Muscle of arm (tissue), 12 donors: ENCODE results near the gene MIGA1. TPM values are rescaled to one million over a fixed set of nuclear protein-coding genes. Genes with fewer than 3 reads are reported as not detected.
"Not testable (repeated sequence)": the region's sequence is repeated elsewhere in the genome, so short reads cannot be mapped to it uniquely, and the experiment has no call there.

Experiments used
- DNase-seq: peaks from one replicate; pipeline ENCODE4 v3.0.0-alpha.2; 2013
- polyA plus RNA-seq, 12 donors: library from polyadenylated mRNA; unstranded; fragments of 120-200 nt; gene quantifications; one replicate each; pipeline ENCODE4 v1.2.1, GENCODE V29; 2013; ENCODE audit not compliant: insufficient read length in 12 of 12

MIGA1 gene
- polyA plus RNA-seq, 12 donors = 9.6 to 86.4 (median 12.9) TPM

DNA sequence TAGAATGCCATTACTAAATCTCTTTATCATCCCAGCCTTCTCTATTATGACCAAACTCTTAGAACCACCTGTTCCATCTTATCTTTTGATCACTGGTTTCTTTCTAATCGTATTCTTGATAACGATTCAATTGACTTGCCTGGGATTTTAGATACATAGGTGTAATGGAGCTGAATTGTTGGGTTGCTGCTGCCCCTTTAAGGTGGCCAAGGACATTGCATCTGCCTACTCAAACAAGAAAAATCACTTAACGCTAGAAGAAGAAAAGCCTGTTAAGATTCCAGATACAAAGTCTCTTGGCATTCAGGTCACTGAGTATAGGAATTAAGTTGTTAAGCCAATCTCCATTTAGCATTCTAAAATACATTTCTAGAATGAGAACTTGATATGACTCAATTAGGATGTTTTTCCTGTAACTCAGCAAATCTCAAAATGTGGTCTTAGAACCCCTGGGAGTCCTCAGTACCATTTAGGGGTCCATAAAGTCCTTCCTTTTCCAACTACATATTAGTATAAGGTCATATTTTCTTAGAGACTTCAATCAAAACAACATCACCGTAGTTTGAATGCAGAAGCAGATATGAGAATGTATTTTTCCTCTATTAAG is 121.3 kb downstream of the MIGA1 start:
- peak; percentile 53 for DNase-seq

DNA sequence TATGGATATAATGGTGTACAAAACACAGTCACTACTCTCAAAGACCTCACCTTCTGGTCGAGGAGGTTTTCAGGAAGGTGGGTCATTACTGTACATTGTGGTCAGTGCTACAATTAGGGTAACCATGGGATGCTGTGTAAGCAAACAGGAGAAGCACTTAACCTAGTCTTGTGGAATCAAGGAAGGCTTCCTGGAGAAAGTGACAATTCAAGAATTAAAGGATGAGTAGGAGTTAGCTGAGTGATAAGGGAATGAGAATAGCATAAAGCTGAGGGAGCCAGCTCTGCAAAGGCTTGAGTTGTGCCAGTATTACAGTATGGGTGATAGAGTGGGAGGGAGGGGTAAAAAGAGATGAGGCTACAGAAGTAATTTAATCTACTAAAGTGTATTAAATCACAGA is 126.2 kb downstream of the MIGA1 start:
- no peak for DNase-seq

DNA sequence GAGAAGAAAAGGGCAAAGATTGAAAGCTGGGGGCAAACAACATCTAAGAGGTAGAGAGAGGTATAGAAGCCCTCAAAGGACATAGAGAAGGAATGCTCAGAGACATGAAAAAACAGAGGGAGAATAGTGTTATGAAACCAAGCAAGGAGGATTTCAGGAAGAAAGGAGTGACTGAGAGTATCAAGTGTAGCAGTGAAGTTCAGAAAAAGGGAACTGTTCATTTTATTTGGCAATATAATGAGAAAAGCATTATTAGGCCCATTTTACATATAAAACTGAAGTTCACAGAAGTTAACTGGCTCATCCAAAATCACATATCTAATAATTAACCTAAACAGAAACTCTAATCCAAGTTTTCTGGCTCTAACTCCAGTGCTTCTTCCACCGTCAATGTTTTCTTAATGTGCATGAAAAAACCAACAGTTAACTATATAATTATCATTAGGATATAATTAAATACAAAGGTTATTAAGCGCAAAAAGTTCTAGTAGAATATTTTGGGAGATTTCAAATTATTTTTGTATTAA is 126.6 kb downstream of the MIGA1 start:
- DNase-seq = no peak

DNA sequence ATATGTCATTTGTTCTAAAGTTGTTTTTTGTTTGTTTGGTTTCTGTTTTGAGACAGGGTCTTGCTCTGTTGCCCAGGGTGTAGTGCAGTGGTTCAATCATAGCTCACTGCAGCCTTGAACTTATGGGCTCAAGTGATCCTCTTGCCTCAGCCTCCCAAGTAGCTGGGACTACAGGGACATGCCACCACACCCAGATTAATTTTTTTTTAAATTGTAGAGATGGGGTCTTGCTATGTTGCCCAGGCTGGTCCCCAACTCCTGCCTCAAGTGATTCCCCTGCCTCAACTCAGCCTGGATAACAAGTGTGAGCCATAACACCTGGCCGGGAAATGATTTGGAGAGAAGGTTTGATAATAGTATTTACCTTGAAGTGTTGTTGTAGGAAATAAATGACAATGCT is 127.2 kb downstream of the MIGA1 start:
- no peak for DNase-seq

DNA sequence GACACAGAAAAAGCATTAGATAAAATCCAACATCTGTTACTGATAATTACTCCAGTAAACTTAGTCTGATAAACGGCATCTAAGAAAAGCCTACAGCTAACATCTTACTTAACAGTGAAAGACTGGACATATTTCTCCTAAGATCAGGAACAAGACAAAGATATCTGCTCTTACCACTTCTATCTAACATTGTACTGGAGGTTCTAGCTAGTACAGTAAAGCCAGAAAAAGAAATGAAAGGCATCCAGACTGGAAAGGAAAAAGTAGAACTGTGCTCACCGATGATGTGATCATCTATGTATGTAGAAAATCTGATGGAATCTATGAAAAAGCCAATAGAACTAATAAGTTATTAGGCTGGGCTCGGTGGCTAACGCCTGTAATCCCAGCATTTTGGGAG is 130.7 kb downstream of the MIGA1 start:
- no peak for DNase-seq

DNA sequence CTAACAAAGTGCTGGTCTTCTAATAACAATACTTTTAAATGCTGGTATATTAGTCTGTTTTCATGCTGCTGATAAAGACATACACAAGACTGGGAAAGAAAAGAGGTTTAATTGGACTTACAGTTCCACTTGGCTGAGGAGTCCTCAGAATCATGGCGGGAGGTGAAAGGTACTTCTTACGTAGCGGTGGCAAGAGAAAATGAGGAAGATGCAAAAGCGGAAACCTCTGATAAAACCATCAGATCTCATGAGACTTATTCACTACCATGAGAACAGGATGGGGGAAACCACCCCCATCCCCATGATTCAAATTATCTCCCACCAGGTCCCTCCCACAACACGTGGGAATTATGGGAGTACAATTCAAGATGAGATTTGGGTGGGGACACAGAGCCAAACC is 139.5 kb downstream of the MIGA1 start:
- DNase-seq = not testable (repeated sequence)

DNA sequence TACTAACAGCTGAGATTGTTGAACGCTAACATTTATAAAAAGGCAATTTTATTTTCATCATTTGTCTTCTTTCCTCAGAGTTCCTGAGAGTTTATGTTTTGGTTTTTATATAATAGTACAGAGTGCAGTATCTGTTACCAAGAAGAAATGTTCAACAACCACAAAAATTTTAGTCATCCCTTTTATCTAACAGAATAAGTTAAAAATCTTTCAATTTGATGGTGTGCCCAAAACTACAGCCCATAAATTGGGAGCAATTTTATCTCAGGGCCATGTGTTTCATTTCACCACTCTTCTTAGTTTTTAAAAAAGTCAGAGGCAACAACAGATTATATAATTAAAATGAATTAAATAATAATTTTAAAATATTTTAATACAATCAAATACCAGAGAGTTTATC is 146.1 kb downstream of the MIGA1 start:
- DNase-seq = no peak

DNA sequence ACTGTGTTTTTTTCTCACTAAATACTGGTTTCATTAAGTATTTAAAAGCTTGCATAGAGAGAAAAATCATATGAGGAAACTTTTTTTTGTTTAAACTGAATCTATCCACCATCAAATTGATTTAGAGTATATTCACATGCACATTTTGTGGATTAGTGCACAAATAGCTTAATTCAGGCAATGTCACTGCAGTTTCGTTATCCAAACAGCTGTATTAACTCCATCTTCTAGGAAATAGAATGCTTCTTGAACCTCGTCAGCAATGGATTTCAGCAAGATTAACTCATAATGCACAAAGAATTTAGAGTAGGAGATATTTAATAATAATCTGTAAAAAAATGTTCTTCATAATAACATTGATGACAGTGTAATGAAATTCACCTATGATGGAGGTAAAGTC is 146.5 kb downstream of the MIGA1 start:
- DNase-seq = no peak

DNA sequence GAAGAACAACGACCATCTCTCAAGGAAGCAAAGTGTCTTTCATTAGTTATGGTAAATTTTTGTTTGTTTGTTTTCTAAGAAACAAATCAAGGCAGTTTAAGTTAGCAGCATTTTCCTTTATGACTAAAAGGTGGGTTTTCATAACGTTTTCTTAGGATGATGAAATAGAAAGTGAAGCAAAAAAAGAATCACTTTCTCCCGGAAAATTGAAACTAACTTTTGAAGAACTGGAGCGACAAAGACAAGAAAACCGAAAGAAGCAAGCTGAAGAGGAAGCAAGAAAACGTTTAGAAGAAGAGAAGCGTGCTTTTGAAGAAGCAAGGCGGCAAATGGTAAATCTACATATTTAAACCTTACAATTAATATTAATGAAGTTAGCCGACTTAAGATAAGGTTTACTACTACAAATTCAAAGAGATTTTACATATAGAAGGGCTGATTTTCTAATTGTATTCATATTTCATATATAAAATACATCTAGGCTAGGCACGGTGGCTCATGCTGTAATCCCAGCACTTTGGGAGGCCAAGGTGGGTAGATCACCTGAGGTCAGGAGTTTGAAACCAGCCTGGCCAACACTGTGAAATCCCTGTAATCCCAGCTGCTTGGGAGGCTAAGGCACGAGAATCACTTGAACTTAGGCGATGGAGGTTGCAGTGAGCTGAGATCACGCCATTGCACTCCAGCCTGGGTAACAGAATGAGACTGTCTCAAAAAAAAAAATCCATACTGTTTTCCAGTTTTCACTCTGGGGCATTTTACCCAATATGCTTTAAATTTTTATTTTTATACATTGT is 147.3 kb downstream of the MIGA1 start:
- no peak for DNase-seq

DNA sequence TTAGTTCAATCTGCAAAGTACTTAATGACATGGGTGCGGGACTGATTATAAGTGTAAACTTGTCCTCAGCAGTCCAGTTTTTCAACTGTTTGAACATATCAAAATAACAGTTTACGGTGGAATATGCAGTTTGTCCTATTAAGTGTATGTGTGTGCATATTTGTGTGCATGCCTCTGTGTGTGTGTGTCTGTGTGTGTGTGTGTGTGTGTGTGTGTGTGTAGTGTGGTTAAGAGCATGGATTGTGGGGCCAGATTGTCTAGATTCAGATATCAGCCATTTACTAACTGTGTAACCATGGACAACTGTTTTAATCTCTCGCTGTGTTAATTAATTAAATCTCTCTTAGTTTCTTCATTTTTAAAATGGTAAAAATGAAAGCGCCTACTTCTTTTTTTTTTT is 148.0 kb downstream of the MIGA1 start:
- DNase-seq = no peak

Other genes with a start within 250 kb of the MIGA1 start
- gene ZZZ3, start 97.0 kb upstream of the MIGA1 start, polyA plus RNA-seq = 10 to 100 TPM in 11 of 12 donors, not detected in 1; 20.0 to 41.7 (median 37.5) TPM
- gene USP33, start 19.8 kb upstream of the MIGA1 start, polyA plus RNA-seq = 10 to 100 TPM in 11 of 12 donors, not detected in 1; 28.3 to 61.1 (median 38.1) TPM
- 100 to 1,000 TPM; 153 to 531 (median 271) TPM for gene NEXN, start 109.0 kb downstream of the MIGA1 start, polyA plus RNA-seq
- gene FUBP1, start 199.4 kb downstream of the MIGA1 start, polyA plus RNA-seq = 100 to 1,000 TPM in 11 of 12 donors, not detected in 1; 135 to 243 (median 198) TPM
- 100 to 1,000 TPM in 2 of 12 donors, 10 to 100 TPM in 9, not detected in 1; 71.6 to 109 (median 92.1) TPM for gene DNAJB4, start 225.3 kb downstream of the MIGA1 start, polyA plus RNA-seq